Measurements from ENCODE around the gene AAK1. TPM values are rescaled to one million over a fixed set of nuclear protein-coding genes. Genes with fewer than 3 reads are reported as not detected.

The AAK1 gene
- total RNA-seq, result 78.3 and 81.7 TPM in 2 replicates

DNA sequence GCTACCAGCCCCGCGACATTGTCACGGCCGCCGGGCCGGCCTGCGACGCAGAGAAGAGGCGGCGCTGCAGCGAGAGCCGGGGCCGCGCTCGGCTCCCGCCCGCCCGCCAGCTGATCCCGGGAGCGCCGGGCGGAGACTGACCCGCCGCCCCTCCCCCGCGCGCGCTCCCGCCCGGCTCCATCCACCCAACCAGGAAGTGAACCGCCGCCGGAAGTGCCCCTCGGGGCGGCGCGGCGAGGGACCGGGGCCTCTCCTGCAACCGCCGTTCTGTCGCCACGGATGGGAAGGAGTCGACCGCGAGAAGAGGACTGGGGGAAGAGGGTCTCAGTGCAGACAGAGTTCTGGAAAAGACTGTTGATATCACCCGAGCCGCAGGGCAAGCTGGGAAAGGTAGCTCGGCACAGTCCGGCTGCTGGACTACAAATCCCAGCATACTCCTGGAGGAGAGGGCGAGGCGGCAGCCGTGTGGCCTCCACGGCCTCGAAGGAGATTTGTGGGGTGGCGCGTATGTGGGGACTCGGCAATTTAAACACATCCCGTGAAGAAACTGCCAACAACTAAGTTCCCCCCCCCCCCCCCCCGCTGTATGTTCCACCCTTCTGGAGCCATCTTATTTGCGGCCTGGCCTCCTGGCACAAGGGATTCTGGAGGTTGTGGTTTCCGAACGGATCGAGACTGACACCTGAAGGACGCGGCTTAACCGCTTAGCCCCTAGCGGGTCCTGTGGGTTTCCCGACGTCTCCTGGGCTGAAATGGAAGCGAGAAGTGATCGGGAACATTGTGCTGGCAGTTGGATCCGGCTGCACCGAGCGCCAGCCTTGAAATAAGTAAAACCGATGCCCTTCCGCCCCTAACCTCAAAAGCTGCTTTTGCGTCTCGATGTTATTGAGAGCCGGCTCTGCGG, at the start of gene AAK1:
AAK1 (minus strand) TSS at position 138 of the 904 bp plus-strand sequence. CDS start 699 bp downstream, outside the sequence.

DNA sequence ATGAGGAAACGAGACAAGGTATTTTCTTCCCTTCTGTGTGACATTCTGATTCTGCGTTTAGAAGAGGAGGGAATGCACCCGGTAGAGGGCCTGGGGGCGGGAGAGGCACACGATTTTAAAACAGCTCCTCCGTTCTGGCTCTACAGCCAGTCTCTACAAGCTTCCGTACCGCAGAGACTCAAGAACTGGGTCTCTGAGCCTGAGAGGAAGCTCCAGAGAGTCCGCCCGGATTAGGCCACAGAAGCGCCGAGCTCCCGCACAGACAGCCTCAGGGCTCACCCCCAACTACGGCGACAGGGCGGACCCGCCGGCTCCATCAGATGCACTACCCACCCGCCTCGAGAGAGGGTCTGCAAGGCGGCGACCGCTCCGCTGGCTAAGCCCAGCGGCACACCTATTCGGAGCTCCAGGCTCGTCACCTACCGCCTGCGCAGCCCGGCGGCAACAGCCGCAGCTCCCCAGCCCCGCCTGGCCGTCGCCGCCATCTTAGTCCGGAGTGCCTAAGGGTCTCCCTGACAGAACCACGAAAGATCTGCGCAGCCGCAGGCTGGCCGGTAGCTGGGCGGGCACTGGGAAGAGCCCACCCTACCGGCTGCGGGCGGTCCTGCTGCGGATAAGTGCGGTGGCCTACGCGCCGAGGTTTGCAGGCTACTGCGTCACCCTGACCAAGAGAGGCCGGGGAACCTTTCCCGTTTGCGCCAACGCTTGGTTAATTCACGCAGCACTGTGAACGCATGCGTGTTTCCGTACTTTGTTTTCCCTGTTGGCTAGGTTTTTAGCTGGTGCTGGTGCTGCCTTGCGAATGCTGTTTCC, 206.4 kb downstream of the AAK1 start, which contains the start of gene NFU1:
NFU1 (minus strand) TSS at position 498 of the 813 bp plus-strand sequence; CDS start at position 485, 13 bp downstream.

Small RNAs within 50 kb of the gene (small RNA-seq; reads per million reads assigned to genes)
- not detected for gene RN7SL604P
- gene SNORA36C, result not detected

Other genes with a start within 250 kb of the AAK1 start
- 50.0 and 54.2 TPM in 2 replicates for gene NFU1, start 206.3 kb downstream of the AAK1 start, total RNA-seq
- gene ANXA4, start 98.4 kb upstream of the AAK1 start, total RNA-seq, result 49.2 and 53.6 TPM in 2 replicates
- 10.8 and 11.5 TPM in 2 replicates for gene GMCL1, start 185.9 kb upstream of the AAK1 start, total RNA-seq